Embryonic facial prominence (tissue), 1 donor: Measurements from ENCODE around the gene PPT2.
"Not testable (repeated sequence)": the region's sequence is repeated elsewhere in the genome, so short reads cannot be mapped to it uniquely, and the experiment has no call there.

Source experiments
- DNase-seq: peaks from one replicate; pipeline ENCODE4 v3.0.0-alpha.2; 2016; ENCODE audit errors: extremely low spot score

PPT2 gene

GRCh38 chr6:32189742-32190053 is 35.8 kb downstream of the PPT2 start:
- no peak for DNase-seq

GRCh38 chr6:32190054-32190851 is 36.3 kb downstream of the PPT2 start, which contains the start of gene PBX2:
PBX2 (minus strand) TSS chr6:32190202; CDS start chr6:32189915, 287 bp downstream.
- peak; percentile 95 for DNase-seq

GRCh38 chr6:32190911-32191677 is 37.2 kb downstream of the PPT2 start:
- DNase-seq: no peak

- no peak for DNase-seq
These were observed 38.0 kb downstream of the PPT2 start for GRCh38 chr6:32191696-32192607.

GRCh38 chr6:32192608-32193039 is 38.7 kb downstream of the PPT2 start, which contains the start of gene GPSM3:
GPSM3 (minus strand) TSS chr6:32192643; CDS start chr6:32192513, 130 bp downstream.
- DNase-seq: no peak

- DNase-seq: not testable (repeated sequence)
These were observed 39.2 kb downstream of the PPT2 start for GRCh38 chr6:32193096-32193495.

- no peak for DNase-seq
These were observed 40.4 kb downstream of the PPT2 start for GRCh38 chr6:32194388-32194787.

- DNase-seq: no peak
These were observed 41.1 kb downstream of the PPT2 start for GRCh38 chr6:32194825-32195651.

- peak; percentile 97 for DNase-seq
These were observed 41.6 kb downstream of the PPT2 start for GRCh38 chr6:32195652-32195901.

- peak; percentile 81 for DNase-seq
These were observed 42.2 kb downstream of the PPT2 start for GRCh38 chr6:32195902-32196681.

- no peak for DNase-seq
These were observed 43.0 kb downstream of the PPT2 start for GRCh38 chr6:32196682-32197616.

GRCh38 chr6:32198345-32198696 is 44.4 kb downstream of the PPT2 start:
- DNase-seq: no peak

GRCh38 chr6:32198866-32199265 is 44.9 kb downstream of the PPT2 start:
- DNase-seq: no peak

GRCh38 chr6:32200711-32201475 is 47.0 kb downstream of the PPT2 start:
- DNase-seq: no peak

- no peak for DNase-seq
These were observed 48.2 kb downstream of the PPT2 start for GRCh38 chr6:32202186-32202585.

- no peak for DNase-seq
These were observed 49.7 kb downstream of the PPT2 start for GRCh38 chr6:32203426-32204267.

GRCh38 chr6:32204268-32204715 is 50.4 kb downstream of the PPT2 start:
- no peak for DNase-seq

- no peak for DNase-seq
These were observed 55.1 kb downstream of the PPT2 start for GRCh38 chr6:32208996-32209395.
